Endothelial cell of umbilical vein (primary cell): Measurements from ENCODE around the gene DTX4. TPM values are rescaled to one million over a fixed set of nuclear protein-coding genes. Genes with fewer than 3 reads are reported as not detected.

ENCODE experiments used
- BruUV-seq: library from RNA; stranded (reverse); fragments of 400-500 nt; replicated peaks from 2 replicates; lab custom pipeline; 2021; lab: Mats Ljungman, UMichigan
- CTCF ChIA-PET: fragments of 300-600, 350-600 bp; sonication (Branson Sonifier 250); formaldehyde crosslinking; loops from one replicate; lab custom pipeline; 2021; ENCODE audit warnings: antibody characterized with exemption, inconsistent platforms; lab: Charles Lee
- POLR2A ChIA-PET: fragments of 300-600, 350-600 bp; sonication (Branson Sonifier 250); formaldehyde crosslinking; loops from one replicate; lab custom pipeline; 2021; ENCODE audit warnings: antibody characterized with exemption, inconsistent platforms; lab: Charles Lee
- DNase-seq: peaks from one replicate; pipeline ENCODE4 v3.0.0-alpha.2; 2011; ENCODE audit warnings: low read depth, low spot score
- FAIRE-seq: peaks from 2 replicates; lab custom pipeline; 2011; peaks lifted over from hg19 to GRCh38; lab: Jason Lieb, UNC
- H2AFZ ChIP-seq: 2 replicates; pipeline ENCODE4 v1.6.0; 2012; ENCODE audit warnings: low read depth, low read length, control low read depth, inconsistent platforms
- H3K27ac ChIP-seq: 2 replicates; pipeline ENCODE4 v1.5.1; 2011; ENCODE audit warnings: low read depth, mild to moderate bottlenecking, control low read depth, low read length, moderate library complexity; ENCODE audit not compliant: insufficient read depth
- H3K27me3 ChIP-seq, 2 experiments: 2 replicates each; pipeline versions ENCODE4 v1.6.0 to v1.6.1; 2011; ENCODE audit warnings: low read length in 2 of 2, mixed read lengths in 1 of 2; ENCODE audit not compliant: control insufficient read depth in 2 of 2, insufficient read depth in 2 of 2
- H3K36me3 ChIP-seq, 2 experiments: 2 replicates in 1 of 2; 3 replicates in 1 of 2; pipeline ENCODE4 v1.5.1; 2011; ENCODE audit warnings: low read length in 2 of 2, mild to moderate bottlenecking in 1 of 2, moderate library complexity in 1 of 2; ENCODE audit not compliant: control insufficient read depth in 2 of 2, insufficient read depth in 2 of 2; ENCODE audit errors: extremely low read depth in 1 of 2
- H3K4me1 ChIP-seq: 3 replicates; pipeline ENCODE4 v1.5.1; 2011; ENCODE audit warnings: mild to moderate bottlenecking, low read length; ENCODE audit not compliant: control insufficient read depth, insufficient read depth; ENCODE audit errors: extremely low read depth
- H3K4me2 ChIP-seq: 2 replicates; pipeline ENCODE4 v1.6.1; 2011; ENCODE audit warnings: low read length, control low read depth, mixed read lengths; ENCODE audit not compliant: insufficient read depth
- H3K4me3 ChIP-seq, 3 experiments: fragments of 200-600 bp in 1 of 3; sonication (generic), shearing (Covaris generic) in 1 of 3; replicated peaks in 1 of 3; 2 replicates each; pipeline ENCODE4 v1.5.1; 2011 to 2016; ENCODE audit warnings: control low read depth in 3 of 3, low read length in 3 of 3, mild to moderate bottlenecking in 2 of 3, inconsistent platforms in 1 of 3, low read depth in 1 of 3, moderate library complexity in 1 of 3; ENCODE audit not compliant: insufficient read depth in 1 of 3
- H3K79me2 ChIP-seq: 2 replicates; pipeline ENCODE4 v1.6.0; 2012; ENCODE audit warnings: low read length, inconsistent platforms; ENCODE audit not compliant: control insufficient read depth, insufficient read depth
- H3K9ac ChIP-seq: replicated peaks from 2 replicates; pipeline ENCODE3; 2011; ENCODE audit warnings: low read length, control low read depth; ENCODE audit not compliant: insufficient read depth; ENCODE audit errors: extremely low read depth
- H3K9me1 ChIP-seq: replicated peaks from 3 replicates; pipeline ENCODE4 v1.6.0; 2011; ENCODE audit warnings: mild to moderate bottlenecking, low read length; ENCODE audit not compliant: control insufficient read depth, insufficient read depth; ENCODE audit errors: extremely low read depth
- H3K9me3 ChIP-seq: replicated peaks from 2 replicates; pipeline ENCODE4 v1.5.1; 2012; ENCODE audit warnings: low read length, inconsistent platforms; ENCODE audit not compliant: control insufficient read depth, insufficient read depth
- H4K20me1 ChIP-seq: replicated peaks from 2 replicates; pipeline ENCODE3; 2011; ENCODE audit warnings: mild to moderate bottlenecking, low read length; ENCODE audit not compliant: control insufficient read depth, insufficient read depth; ENCODE audit errors: extremely low read depth
- GATA2 ChIP-seq: IDR thresholded peaks from 2 replicates; pipeline ENCODE4 v1.7.0; 2011; ENCODE audit warnings: low read depth, mild to moderate bottlenecking, moderate library complexity, mixed read lengths, low read length; ENCODE audit not compliant: insufficient read length, insufficient read depth
- JUN ChIP-seq: IDR thresholded peaks from 2 replicates; pipeline ENCODE4 v1.6.1; 2011; ENCODE audit warnings: borderline replicate concordance, low read depth; ENCODE audit not compliant: insufficient read length, insufficient read depth
- MAX ChIP-seq: IDR thresholded peaks from 2 replicates; pipeline ENCODE4 v1.6.1; 2011; ENCODE audit not compliant: insufficient read depth, insufficient read length
- POLR2AphosphoS5 ChIP-seq: IDR thresholded peaks from 2 replicates; pipeline ENCODE4 v1.6.1; 2012; ENCODE audit warnings: low read depth, mild to moderate bottlenecking, control low read depth, low read length, moderate library complexity; ENCODE audit not compliant: insufficient read depth
- dilution Hi-C: fragments of 300-500 bp; cut with MboI; formaldehyde crosslinking; loops from one replicate; pipeline ENCODE4 v1.15.0; 2019; ENCODE audit warnings: low sequenced_read_pairs; ENCODE audit not compliant: extremely low pct_ligation_motif_present
- intact Hi-C: fragments of 100-400 bp; cut with micrococcal nuclease; formaldehyde crosslinking; loops from one replicate; pipeline ENCODE4 v1.10.0; 2022
- polyA plus RNA-seq, 4 experiments: library from polyadenylated mRNA; depleted of rRNA in 3 of 4; stranded (reverse) in 3 of 4; unstranded in 1 of 4; fragments of >200 nt; gene quantifications; 2 replicates each; pipeline versions ENCODE4 v1.2.1 to v1.2.3, GENCODE V29; 2011 to 2012; ENCODE audit warnings: missing spikeins in 1 of 4
- total RNA-seq: library from RNA; stranded (reverse); gene quantifications from 2 replicates; pipeline ENCODE4 v1.2.3, GENCODE V29; 2021

The DTX4 gene
- total and polyA plus RNA-seq, 2 donors (not counting 3 experiments of a cell fraction or from before 2014, with no cell fraction given), result 0.08 to 0.91 TPM

GRCh38 chr11:59144096-59144495 lies 27.8 kb upstream of the DTX4 start:
- no peaks in the 10 kb centered on the region for H4K20me1 ChIP-seq
- peaks cover 22% of the 10 kb centered on the region for H3K79me2 ChIP-seq
- H3K27ac ChIP-seq, result peak overlapping the region; percentile 38
- H3K27me3 ChIP-seq, result no peaks in the 10 kb centered on the region
- H3K9me3 ChIP-seq, result no peaks in the 10 kb centered on the region
- peak overlapping the region; percentile 90 for H3K4me2 ChIP-seq
- intact Hi-C loops (loop anchor here (5.0 kb wide), 2 partner anchors 413 to 1367 kb away; no protein-coding TSS in a partner anchor), dilution Hi-C loops (no loop called here)
- DNase-seq, result peak; percentile 42
- peak overlapping the region; percentile 66 to 90 (median 81) for H3K4me3 ChIP-seq
- no peaks in the 10 kb centered on the region for H3K9me1 ChIP-seq
- ChIA-PET CTCF (interaction anchor here (0.6 to 6.0 kb wide), 7 partner anchors 8 to 86 kb away, joined by 3 to 91 read pairs (median 15); partner anchors contain the start of genes DTX4 and FAM111B), POLR2A (no interaction called here)
- H3K9ac ChIP-seq, result peak overlapping the region; percentile 69
- peak overlapping the region; percentile 88 for H2AFZ ChIP-seq
- no peak for TF ChIP-seq GATA2
- H3K36me3 ChIP-seq, result peaks cover 0 to 2% of the 10 kb centered on the region in 2 experiments
- BruUV-seq, result no TSS peak
- peaks cover 32% of the 10 kb centered on the region for H3K4me1 ChIP-seq
- peak; percentile 61 for FAIRE-seq

- BruUV-seq, result no TSS peak
Measured at GRCh38 chr11:59144579-59145345, 27.2 kb upstream of the DTX4 start.

More at GRCh38 chr11:59144579-59145345, 27.2 kb upstream of the DTX4 start:
- H3K27me3 ChIP-seq, result no peaks in the 10 kb centered on the region
- no peaks in the 10 kb centered on the region for H3K9me3 ChIP-seq
- H3K4me3 ChIP-seq, result peak overlapping the region; percentile 66 to 90 (median 81)
- intact Hi-C loops (loop anchor here (5.0 kb wide), 2 partner anchors 413 to 1367 kb away; no protein-coding TSS in a partner anchor), dilution Hi-C loops (no loop called here)
- H2AFZ ChIP-seq, result peak overlapping the region; percentile 88
- peak; percentile 84 for DNase-seq
- ChIA-PET POLR2A (no interaction called here), CTCF (interaction anchor here (0.6 to 6.0 kb wide), 7 partner anchors 9 to 86 kb away, joined by 3 to 91 read pairs (median 15); partner anchors contain the start of genes DTX4 and FAM111B)
- peaks cover 22% of the 10 kb centered on the region for H3K79me2 ChIP-seq
- TF ChIP-seq POLR2AphosphoS5 (peak; percentile 33), MAX (peak; percentile 74), JUN (no peak)
- no peaks in the 10 kb centered on the region for H4K20me1 ChIP-seq
- no peaks in the 10 kb centered on the region for H3K9me1 ChIP-seq
- H3K36me3 ChIP-seq, result peaks cover 0 to 2% of the 10 kb centered on the region in 2 experiments
- H3K4me2 ChIP-seq, result peak overlapping the region; percentile 90
- peaks cover 32% of the 10 kb centered on the region for H3K4me1 ChIP-seq
- H3K9ac ChIP-seq, result peak overlapping the region; percentile 69
- H3K27ac ChIP-seq, result peak overlapping the region; percentile 38
- no peak for FAIRE-seq
